GM19455 (cell line): ENCODE measurements around the gene LFNG.
"Not testable (repeated sequence)": the region's sequence is repeated elsewhere in the genome, so short reads cannot be mapped to it uniquely, and the experiment has no call there.

ENCODE experiments used
- ATAC-seq: cut with Tn5 transposase; IDR thresholded peaks from one replicate; pipeline ENCODE4 v1.9.1; 2021; ENCODE audit not compliant: unreplicated experiment

The LFNG gene

GRCh38 chr7:2542916-2543871 is 23.6 kb downstream of the LFNG start:
- ATAC-seq = no peak

- ATAC-seq = no peak
Measured at GRCh38 chr7:2544541-2545188, 25.1 kb downstream of the LFNG start.

GRCh38 chr7:2545746-2546425 is 26.3 kb downstream of the LFNG start:
- ATAC-seq = no peak

DNA sequence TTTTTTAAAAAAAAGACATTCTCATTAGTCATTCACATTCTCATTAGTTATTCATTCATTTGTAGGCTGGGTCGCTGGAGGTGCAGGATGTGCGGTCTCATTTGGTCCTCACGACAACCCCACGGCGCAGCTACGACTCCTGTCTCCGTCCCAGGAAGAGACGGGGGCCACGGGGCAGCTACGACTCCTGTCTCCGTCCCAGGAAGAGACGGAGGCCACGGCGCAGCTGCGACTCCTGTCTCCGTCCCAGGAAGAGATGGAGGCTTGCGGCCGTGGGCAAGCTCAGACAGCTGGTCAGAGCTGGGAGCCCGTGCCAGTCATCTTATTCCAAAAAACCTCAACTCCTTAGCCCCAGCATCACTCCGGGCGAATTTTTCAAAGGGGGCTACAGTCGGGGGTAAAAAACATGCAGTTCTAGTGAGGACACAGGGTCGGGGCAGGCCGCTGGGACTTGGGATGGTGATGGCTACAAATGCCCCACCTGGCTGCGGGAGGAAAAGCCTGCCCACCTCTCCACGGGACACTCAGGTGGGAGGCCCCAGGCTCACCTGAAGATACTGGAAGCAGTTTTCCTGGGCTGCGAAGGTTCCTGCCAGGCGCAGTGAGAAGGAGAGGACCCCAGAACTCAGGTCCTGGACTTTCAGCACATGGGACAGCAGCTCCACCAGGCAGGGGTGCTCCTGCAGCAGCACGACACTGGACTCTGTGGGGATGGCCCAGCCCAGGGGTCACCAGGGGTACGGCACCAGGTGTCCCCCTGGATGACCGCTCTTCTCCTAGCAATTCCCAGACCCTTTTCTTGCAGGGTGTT is 27.4 kb downstream of the LFNG start:
- ATAC-seq = no peak

DNA sequence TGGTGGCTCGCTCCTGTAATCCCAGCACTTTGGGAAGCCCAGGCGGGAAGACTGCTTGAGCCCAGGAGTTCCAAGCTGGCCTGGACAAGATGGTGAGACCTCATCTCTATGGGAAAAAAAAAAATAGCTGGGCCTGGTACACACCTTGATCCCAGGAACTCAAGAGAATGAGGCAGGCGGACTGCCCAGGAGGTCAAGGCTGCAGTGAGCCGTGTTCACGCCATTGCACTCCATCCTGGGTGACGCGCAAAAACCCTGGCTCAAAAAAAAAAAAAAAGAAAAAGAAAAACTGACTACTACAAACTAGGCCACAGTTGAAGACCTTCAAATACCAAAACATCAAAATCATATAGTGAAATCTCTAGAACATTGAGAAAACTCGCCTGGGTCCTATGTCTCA is 31.8 kb downstream of the LFNG start:
- no peak for ATAC-seq

GRCh38 chr7:2553108-2553507 is 33.5 kb downstream of the LFNG start:
- no peak for ATAC-seq

DNA sequence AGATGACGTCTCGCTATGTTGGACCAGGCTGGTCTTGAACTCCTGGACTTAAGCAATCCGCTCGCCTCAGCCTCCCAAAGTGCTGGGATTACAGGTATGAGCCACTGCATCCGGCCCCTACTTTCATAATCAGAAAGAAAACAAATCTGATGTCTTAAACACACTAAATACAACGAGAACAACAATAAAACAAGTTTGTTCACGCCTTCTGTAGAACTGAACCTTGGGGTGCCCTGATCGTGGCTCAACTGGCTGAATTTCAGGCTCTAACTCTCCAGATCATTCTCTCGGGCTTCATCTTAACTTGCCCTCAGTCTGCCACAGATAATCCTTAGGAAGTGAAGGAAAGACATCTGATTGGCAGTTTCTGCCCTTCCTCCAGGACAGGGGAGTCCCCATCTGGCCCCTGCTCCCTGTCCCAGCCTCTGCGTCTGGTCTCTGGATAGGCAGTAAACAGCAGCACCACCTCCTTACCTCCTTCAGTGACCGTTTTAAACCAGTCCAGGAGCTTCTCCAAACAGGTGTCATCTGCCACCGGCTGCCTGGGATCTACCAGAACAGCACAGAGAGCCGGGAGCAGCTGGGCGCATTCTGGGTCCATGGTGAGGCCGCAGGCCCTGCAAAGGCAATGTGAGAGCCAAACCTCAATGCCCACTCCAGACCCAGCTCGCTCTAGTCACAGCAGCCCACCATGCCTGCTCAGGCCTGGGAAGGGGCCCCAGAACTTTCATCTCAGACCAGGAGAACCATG is 34.4 kb downstream of the LFNG start:
- ATAC-seq = no peak

DNA sequence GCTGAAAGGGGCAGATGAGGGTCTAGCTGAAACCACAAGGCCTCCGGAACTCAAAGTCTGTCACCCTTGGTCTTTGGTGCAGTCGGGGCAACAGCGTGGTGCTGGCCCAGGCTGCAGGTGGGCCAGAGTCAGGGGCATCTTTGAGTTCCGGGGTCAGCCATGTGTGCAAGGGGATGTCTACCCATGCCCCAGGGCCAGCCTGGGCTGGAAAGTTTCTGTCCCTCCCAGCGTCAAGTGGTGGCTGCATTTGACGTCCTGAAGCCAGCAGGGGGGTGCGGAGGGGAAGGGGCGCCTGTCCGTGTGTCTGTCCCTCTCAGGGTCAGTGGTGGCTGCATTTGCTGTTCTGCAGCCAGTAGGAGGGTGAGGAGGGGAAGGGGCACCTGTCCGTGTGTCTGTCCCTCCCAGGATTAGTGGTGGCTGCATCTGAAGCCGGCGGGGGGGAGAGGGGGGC is 35.1 kb downstream of the LFNG start:
- no peak for ATAC-seq

DNA sequence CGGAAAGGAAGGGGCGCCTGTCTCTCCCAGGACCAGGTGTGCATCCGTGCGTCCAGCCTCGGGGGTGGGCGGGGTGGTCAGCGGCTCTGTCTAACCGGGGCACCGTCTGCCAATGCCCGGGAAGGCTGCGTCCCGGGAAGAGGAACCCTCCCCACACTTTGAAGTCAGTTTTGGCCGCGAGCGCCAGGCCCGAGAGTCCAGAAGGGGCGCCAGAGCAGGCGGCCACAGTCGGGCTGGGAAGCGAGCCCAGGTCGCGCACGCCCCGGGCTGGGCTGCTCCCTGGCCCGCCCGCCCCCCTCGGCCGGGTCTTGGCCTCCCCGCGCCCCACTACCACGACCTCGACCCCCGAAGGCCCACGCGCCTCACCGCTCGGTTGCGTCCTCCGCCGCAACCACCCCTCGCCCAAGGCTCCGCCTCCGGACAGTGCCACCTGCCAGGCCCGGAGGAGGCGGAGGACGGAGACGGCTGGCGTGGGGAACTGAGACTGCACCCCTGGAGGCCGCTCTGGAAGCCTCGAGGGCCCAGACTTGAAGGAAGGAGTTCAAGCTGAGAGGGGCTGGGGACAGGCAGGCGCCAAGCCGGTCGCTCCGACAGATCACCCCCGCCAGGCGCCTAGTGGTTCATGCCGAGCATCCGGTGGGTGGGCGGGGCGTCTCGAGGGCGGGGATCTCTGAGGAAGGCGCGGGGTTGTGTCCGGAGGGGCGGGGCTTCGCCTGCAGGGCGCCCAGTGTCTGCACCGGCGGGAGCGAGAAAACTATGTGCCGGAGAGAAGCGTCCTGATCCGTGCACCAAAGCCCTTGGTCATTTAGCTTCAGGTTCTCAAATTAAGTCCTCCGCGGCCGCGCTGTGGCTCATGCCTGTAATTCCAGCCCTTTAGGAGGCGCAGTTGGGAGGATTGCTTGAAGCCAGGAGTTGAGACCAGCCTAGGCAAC is 35.8 kb downstream of the LFNG start, which contains the start of gene BRAT1:
Gene BRAT1 (minus strand): TSS at position 404 of the 932 bp plus-strand sequence. CDS start 1,093 bp downstream, outside the sequence.
- ATAC-seq = peak; percentile 64

DNA sequence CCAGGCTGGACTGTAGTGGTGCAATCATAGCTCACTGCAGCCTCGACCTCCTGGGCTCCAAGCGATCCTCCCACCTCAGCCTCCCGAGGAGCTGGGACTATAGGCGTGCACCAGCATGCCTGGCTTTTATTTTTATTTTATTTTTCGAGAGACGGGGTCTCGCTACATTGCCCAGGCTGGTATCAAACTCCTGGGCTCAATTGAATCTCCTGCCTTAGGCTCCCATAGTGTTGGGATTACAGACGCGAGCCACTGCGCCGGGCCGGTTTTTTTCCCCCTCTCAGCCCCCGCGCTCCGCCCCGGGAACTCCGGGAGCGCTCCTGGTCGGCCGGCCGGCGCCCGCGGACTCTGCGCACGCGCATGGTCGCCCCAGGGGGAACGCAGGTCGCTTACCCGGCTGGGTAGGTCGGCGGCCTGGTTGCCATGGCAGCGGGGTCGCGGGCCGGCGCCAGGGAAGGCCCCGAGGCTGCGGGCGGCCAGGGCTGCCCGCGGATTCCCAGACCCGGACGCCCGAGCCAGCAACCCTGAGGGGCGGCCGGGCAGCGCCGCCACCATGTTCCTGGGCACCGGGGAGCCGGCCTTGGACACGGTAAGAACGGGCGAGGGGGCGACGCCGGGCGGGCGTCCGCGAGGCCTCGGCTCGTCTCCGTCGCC is 39.2 kb downstream of the LFNG start, which contains the start of gene IQCE:
Gene IQCE (plus strand): TSS at position 351 of the 654 bp plus-strand sequence. CDS start 203 bp downstream, at position 554.
- peak; percentile 48 for ATAC-seq

DNA sequence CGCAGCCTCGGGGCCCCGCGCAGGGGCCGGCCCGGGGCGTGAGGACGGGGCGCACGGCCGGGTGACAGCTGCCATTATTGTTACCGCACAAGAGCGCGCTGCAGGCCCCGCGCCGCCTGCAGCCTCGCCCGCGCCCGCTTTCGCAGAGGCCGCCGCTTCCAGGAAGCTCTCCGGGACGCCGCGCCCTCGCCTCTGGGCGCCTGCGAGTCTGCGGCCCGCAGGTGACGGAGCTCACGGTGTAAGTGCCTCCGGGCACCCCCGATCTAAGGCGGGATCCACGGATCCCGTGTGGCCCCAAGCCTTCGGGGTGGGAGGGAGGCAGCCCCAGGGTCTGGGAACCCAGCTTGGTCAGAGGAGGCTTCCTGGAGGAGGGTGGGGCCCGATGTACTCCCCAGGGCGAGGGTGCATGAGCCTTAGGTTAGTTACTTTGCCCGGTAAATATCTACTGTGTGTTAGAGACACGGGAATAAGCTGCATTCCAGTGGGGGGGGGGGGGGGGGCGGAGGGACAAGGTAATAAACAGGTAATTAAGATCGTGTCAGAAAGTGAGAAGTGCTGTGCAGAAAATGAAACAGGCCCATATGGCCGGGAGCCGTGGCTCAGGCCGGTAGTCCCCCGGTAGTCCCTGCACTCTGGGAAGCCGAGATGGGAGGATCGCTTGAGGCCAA is 39.8 kb downstream of the LFNG start:
- peak; percentile 2 for ATAC-seq

GRCh38 chr7:2563955-2564354 is 44.4 kb downstream of the LFNG start:
- not testable (repeated sequence) for ATAC-seq

DNA sequence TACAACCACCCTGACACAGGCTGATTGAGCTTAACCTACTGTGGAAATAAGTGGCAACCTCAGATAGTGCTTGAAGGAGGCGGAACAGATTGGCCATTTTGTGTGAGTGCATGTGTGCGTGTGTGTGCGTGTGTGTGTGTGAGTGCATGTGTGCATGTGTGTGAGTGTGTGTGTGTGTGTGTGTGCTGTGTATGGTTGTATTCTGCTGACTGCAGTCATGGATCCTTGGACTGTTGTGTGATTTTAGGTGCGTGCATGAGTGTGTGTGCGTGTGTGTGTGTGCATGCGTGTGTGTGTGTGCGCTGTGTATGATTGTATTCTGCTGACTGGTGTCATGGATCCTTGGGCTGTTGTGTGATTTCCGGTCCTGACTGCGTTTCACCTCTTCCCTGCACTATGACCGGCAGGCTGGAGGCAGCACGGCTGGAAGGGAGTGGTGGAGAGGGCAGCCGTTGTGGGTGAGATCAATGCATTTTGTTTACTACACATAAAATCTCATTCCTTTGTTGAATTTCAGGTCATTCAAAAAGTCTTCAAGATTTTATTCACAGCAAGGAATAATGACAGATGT is 45.5 kb downstream of the LFNG start:
- no peak for ATAC-seq

- ATAC-seq = peak; percentile 36
Measured at GRCh38 chr7:2566348-2566889, 46.8 kb downstream of the LFNG start.

DNA sequence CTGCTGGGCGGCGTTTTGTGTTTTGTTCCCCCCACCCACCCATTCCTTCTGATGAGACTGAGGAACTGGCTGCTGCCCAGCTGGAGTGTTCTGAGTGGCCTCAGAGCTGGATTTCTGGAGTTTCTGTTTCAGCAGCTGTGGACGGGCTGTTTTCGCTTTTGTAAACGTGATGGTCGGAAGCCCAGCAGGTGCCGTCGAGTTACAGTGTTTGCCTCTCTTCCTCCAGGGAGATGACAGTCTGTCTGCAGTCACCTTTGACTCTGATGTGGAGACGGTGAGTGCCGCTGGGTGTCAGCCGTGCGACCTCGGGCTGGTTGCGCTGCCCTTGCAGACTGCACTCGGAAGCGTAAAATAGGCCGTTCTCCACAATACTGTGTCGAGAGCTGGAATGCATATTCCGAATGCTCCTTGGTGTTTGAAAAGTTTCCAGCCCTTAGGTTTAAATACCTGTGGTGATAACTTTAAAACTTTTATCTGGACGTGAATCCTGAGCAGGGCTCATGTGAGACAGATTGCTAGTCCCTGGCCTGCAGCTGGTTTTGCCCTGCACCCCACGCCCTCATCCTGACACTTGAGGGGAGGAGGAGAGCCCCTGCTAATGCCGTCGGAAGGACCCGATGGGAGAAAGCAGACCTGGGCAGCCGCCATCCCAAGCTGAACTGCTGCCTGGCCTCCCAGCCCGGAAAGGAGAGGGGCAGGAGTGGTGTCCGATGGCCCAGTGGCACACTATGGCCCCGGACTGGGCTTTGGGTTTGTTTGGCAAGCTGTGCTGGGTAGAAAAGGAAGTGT is 47.5 kb downstream of the LFNG start:
- ATAC-seq = peak; percentile 88

GRCh38 chr7:2567679-2568278 is 48.2 kb downstream of the LFNG start:
- peak; percentile 14 for ATAC-seq
